Gastroesophageal sphincter (tissue), 4 donors: Measurements from ENCODE around the gene FSD2. TPM values are rescaled to one million over a fixed set of nuclear protein-coding genes. Genes with fewer than 3 reads are reported as not detected.

Experiments
- ATAC-seq: fragments of 150-250 bp; one replicate; pipeline ENCODE4 v1.9.1; 2016; ENCODE audit warnings: mild to moderate bottlenecking, moderate library complexity
- H3K27ac ChIP-seq, 4 donors: fragments of 200-600 bp; sonication (generic) in 3 of 4; 1 replicate in 3 of 4; 2 replicates in 1 of 4; pipeline ENCODE4 v1.5.1; 2016 to 2019
- H3K27me3 ChIP-seq: fragments of 200-600 bp; sonication (generic); one replicate; pipeline ENCODE4 v1.5.1; 2019
- H3K36me3 ChIP-seq, 2 donors: fragments of 200-600 bp; sonication (generic); one replicate each; pipeline ENCODE4 v1.5.1; 2019; ENCODE audit warnings: control low read depth in 1 of 2
- H3K4me1 ChIP-seq, 3 donors: fragments of 200-600 bp; sonication (generic); 1 replicate in 2 of 3; 2 replicates in 1 of 3; pipeline ENCODE4 v1.5.1; 2016 to 2019; ENCODE audit warnings: control low read depth in 2 of 3
- H3K4me3 ChIP-seq, 2 donors: fragments of 200-600 bp; sonication (generic); one replicate each; pipeline ENCODE4 v1.5.1; 2019; ENCODE audit warnings: mild to moderate bottlenecking in 1 of 2, moderate library complexity in 1 of 2
- H3K9me3 ChIP-seq, 3 donors: fragments of 200-600 bp; sonication (generic); one replicate each; pipeline ENCODE4 v1.5.1; 2017 to 2019; ENCODE audit warnings: control low read depth in 2 of 3
- CTCF ChIP-seq, 4 experiments: fragments of 200-600 bp in 2 of 4; fragments of 450-650 bp in 2 of 4; sonication (generic) in 1 of 4; IDR thresholded peaks; one replicate each; pipeline ENCODE4 v1.5.1; 2017 to 2019; ENCODE audit warnings: antibody characterized with exemption in 4 of 4, mild to moderate bottlenecking in 2 of 4, moderate library complexity in 2 of 4
- EP300 ChIP-seq: sonication (generic); formaldehyde crosslinking; IDR thresholded peaks from one replicate; pipeline ENCODE4 v1.6.1; 2017; ENCODE audit warnings: antibody characterized with exemption, mild to moderate bottlenecking
- POLR2A ChIP-seq, 2 donors: fragments of 450-650 bp; IDR thresholded peaks; one replicate each; pipeline ENCODE4 v1.6.1; 2017; ENCODE audit warnings: antibody characterized with exemption in 2 of 2, mild to moderate bottlenecking in 2 of 2, moderate library complexity in 1 of 2
- POLR2AphosphoS5 ChIP-seq: sonication (generic); formaldehyde crosslinking; IDR thresholded peaks from one replicate; pipeline ENCODE4 v1.6.1; 2017; ENCODE audit warnings: antibody characterized with exemption
- WGBS, 2 donors: methylation state at CpG; one replicate each; pipeline ENCODE4 v1.1.5; 2018; ENCODE audit warnings: low coverage in 1 of 2; 5-methylcytosine and 5-hydroxymethylcytosine counted together
- total RNA-seq, 4 donors: library from RNA; depleted of rRNA; stranded (reverse); fragments of >200 nt; gene quantifications; one replicate each; pipeline ENCODE4 v1.1.0, GENCODE V29; 2016

FSD2 gene
- total RNA-seq, 4 donors from 2014 or later, result not detected

GRCh38 chr15:82802497-82802896 is 3.4 kb downstream of the FSD2 start:
- WGBS, 2 donors, result 63% methylated on average over 1 of the region's 1 CpG; no CpG with 5 or more reads in 1 of the 2 donors
- no peaks in the 10 kb centered on the region for H3K4me1 ChIP-seq
- H3K4me3 ChIP-seq, result no peak overlapping the region
- no peak overlapping the region for H3K27ac ChIP-seq
- no peak for ATAC-seq
- H3K36me3 ChIP-seq, result no peaks in the 10 kb centered on the region
- H3K9me3 ChIP-seq, result no peaks in the 10 kb centered on the region
- H3K27me3 ChIP-seq, result no peaks in the 10 kb centered on the region
- TF ChIP-seq EP300 (no peak), CTCF (IDR thresholded peaks at IDR 0.05) (no peak), POLR2AphosphoS5 (no peak), POLR2A (IDR thresholded peaks at IDR 0.05) (no peak)

GRCh38 chr15:82799183-82799841 is 6.6 kb downstream of the FSD2 start:
- no peaks in the 10 kb centered on the region for H3K4me1 ChIP-seq
- H3K9me3 ChIP-seq, result peaks cover 0 to 1% (median 0%) of the 10 kb centered on the region in 3 donors
- H3K27ac ChIP-seq, result no peak overlapping the region
- ATAC-seq, result no peak
- WGBS, 2 donors, result 60 to 73% methylated on average over 3 of the region's 7 CpGs
- no peak overlapping the region for H3K4me3 ChIP-seq
- no peak for TF ChIP-seq CTCF (IDR thresholded peaks at IDR 0.05)
- no peak for TF ChIP-seq EP300
- TF ChIP-seq POLR2A (IDR thresholded peaks at IDR 0.05), result no peak
- TF ChIP-seq POLR2AphosphoS5, result no peak
- no peaks in the 10 kb centered on the region for H3K27me3 ChIP-seq
- H3K36me3 ChIP-seq, result no peaks in the 10 kb centered on the region

- H3K4me3 ChIP-seq, result no peak overlapping the region
- H3K4me1 ChIP-seq, result no peaks in the 10 kb centered on the region
- ATAC-seq, result no peak
- no peaks in the 10 kb centered on the region for H3K36me3 ChIP-seq
- TF ChIP-seq POLR2AphosphoS5 (no peak), POLR2A (IDR thresholded peaks at IDR 0.05) (no peak), CTCF (IDR thresholded peaks at IDR 0.05) (no peak), EP300 (no peak)
- H3K27me3 ChIP-seq, result no peaks in the 10 kb centered on the region
- 65 to 70% methylated on average over 2 to 5 of the region's 5 CpGs for WGBS, 2 donors
- H3K27ac ChIP-seq, result no peak overlapping the region
- H3K9me3 ChIP-seq, result peaks cover 0 to 7% (median 0%) of the 10 kb centered on the region in 3 donors
These were observed 7.2 kb downstream of the FSD2 start for GRCh38 chr15:82798531-82799166.

- Histone ChIP-seq H3K9me3 (peaks cover 0 to 11% (median 0%) of the 10 kb centered on the region in 3 donors), H3K4me1 (no peaks in the 10 kb centered on the region), H3K27ac (no peak overlapping the region), H3K36me3 (no peaks in the 10 kb centered on the region), H3K4me3 (no peak overlapping the region), H3K27me3 (no peaks in the 10 kb centered on the region)
- 65 to 80% methylated on average over 3 to 4 of the region's 4 CpGs for WGBS, 2 donors
- TF ChIP-seq EP300 (no peak), POLR2A (IDR thresholded peaks at IDR 0.05) (no peak), POLR2AphosphoS5 (no peak), CTCF (IDR thresholded peaks at IDR 0.05) (no peak)
- no peak for ATAC-seq
These were observed 7.8 kb downstream of the FSD2 start for GRCh38 chr15:82798104-82798503.

GRCh38 chr15:82793737-82794136 is 12.1 kb downstream of the FSD2 start:
- no peak for ATAC-seq
- no peaks in the 10 kb centered on the region for H3K4me1 ChIP-seq

More at GRCh38 chr15:82793737-82794136, 12.1 kb downstream of the FSD2 start:
- Histone ChIP-seq H3K9me3 (peaks cover 0 to 11% (median 0%) of the 10 kb centered on the region in 3 donors), H3K4me3 (no peak overlapping the region), H3K27me3 (no peaks in the 10 kb centered on the region), H3K27ac (no peak overlapping the region), H3K36me3 (no peaks in the 10 kb centered on the region)
- TF ChIP-seq EP300 (no peak), POLR2A (IDR thresholded peaks at IDR 0.05) (no peak), CTCF (IDR thresholded peaks at IDR 0.05) (no peak), POLR2AphosphoS5 (no peak)
